GM21619 (cell line): ENCODE data around the gene SLFN12.
"Not testable (repeated sequence)": the region's sequence is repeated elsewhere in the genome, so short reads cannot be mapped to it uniquely, and the experiment has no call there.

Experiments
- ATAC-seq: cut with Tn5 transposase; IDR thresholded peaks from one replicate; pipeline ENCODE4 v1.9.1; 2021; ENCODE audit not compliant: unreplicated experiment

The SLFN12 gene

GRCh38 chr17:35432176-35433074 lies at the start of gene SLFN12:
TSS of gene SLFN12 (minus strand) at chr17:35432500. CDS start at chr17:35423028, 9,472 bp downstream.
- ATAC-seq = peak; percentile 79

GRCh38 chr17:35479271-35479670 lies 47.0 kb upstream of the SLFN12 start:
- no peak for ATAC-seq

- ATAC-seq = no peak
These were observed 44.9 kb upstream of the SLFN12 start for GRCh38 chr17:35477248-35477647.

- ATAC-seq = no peak
These were observed 44.1 kb upstream of the SLFN12 start for GRCh38 chr17:35476283-35476820.

- ATAC-seq = no peak
These were observed 36.2 kb upstream of the SLFN12 start for GRCh38 chr17:35468475-35468874.

GRCh38 chr17:35467824-35468223 lies 35.5 kb upstream of the SLFN12 start:
- no peak for ATAC-seq

GRCh38 chr17:35460354-35460851 lies 28.1 kb upstream of the SLFN12 start:
- ATAC-seq = peak; percentile 89

GRCh38 chr17:35454035-35454434 lies 21.7 kb upstream of the SLFN12 start:
- ATAC-seq = not testable (repeated sequence)

- ATAC-seq = no peak
These were observed 20.9 kb upstream of the SLFN12 start for GRCh38 chr17:35453171-35453570.

GRCh38 chr17:35449371-35449931 lies 17.2 kb upstream of the SLFN12 start:
- ATAC-seq = no peak

- no peak for ATAC-seq
These were observed 16.6 kb upstream of the SLFN12 start for GRCh38 chr17:35448899-35449227.

GRCh38 chr17:35448214-35448898 lies 16.1 kb upstream of the SLFN12 start, which contains the start of gene SLFN13:
TSS of gene SLFN13 (minus strand) at chr17:35448766. CDS start at chr17:35445680, 3,086 bp downstream.
- peak; percentile 65 for ATAC-seq

- no peak for ATAC-seq
These were observed 15.2 kb upstream of the SLFN12 start for GRCh38 chr17:35447499-35447898.

GRCh38 chr17:35438433-35438832 lies 6.1 kb upstream of the SLFN12 start:
- ATAC-seq = no peak

GRCh38 chr17:35433075-35433894 lies 985 bp upstream of the SLFN12 start:
- ATAC-seq = peak; percentile 41

GRCh38 chr17:35429702-35430101 lies 2.6 kb downstream of the SLFN12 start:
- ATAC-seq = no peak

- no peak for ATAC-seq
These were observed 4.1 kb downstream of the SLFN12 start for GRCh38 chr17:35428229-35428628.

GRCh38 chr17:35423761-35424160 lies 8.5 kb downstream of the SLFN12 start:
- no peak for ATAC-seq

- not testable (repeated sequence) for ATAC-seq
These were observed 11.2 kb downstream of the SLFN12 start for GRCh38 chr17:35421069-35421468.

GRCh38 chr17:35416659-35417058 lies 15.6 kb downstream of the SLFN12 start:
- ATAC-seq = no peak
